H9 (cell line): ENCODE measurements around the gene CD86. TPM values are rescaled to one million over a fixed set of nuclear protein-coding genes. Genes with fewer than 3 reads are reported as not detected.
A peak's percentile ranks its signal among the peaks of the same experiment; 100 is the strongest.

Experiments used
- DNase-seq: peaks from one replicate; pipeline ENCODE4 v3.0.0-alpha.2; 2017
- H2AFZ ChIP-seq: one replicate; pipeline ENCODE4 v1.6.1; 2013; ENCODE audit warnings: mild to moderate bottlenecking, low read length, control low read depth, moderate library complexity
- H2AK5ac ChIP-seq: 2 replicates; pipeline ENCODE4 v1.6.1; 2013; ENCODE audit warnings: low read length, control low read depth, mixed read lengths; ENCODE audit not compliant: insufficient read length
- H2BK120ac ChIP-seq: one replicate; pipeline ENCODE4 v1.6.1; 2013; ENCODE audit warnings: low read depth, mild to moderate bottlenecking, low read length, control low read depth, inconsistent platforms; ENCODE audit not compliant: poor library complexity, severe bottlenecking
- H2BK12ac ChIP-seq: 2 replicates; pipeline ENCODE4 v1.6.1; 2013; ENCODE audit warnings: low read length, control low read depth, mixed read lengths, low read depth; ENCODE audit not compliant: insufficient read length
- H2BK15ac ChIP-seq: 2 replicates; pipeline ENCODE4 v1.6.1; 2013; ENCODE audit warnings: low read depth, low read length, control low read depth
- H2BK20ac ChIP-seq: one replicate; pipeline ENCODE4 v1.6.1; 2013; ENCODE audit warnings: low read depth, mild to moderate bottlenecking, low read length, control low read depth, inconsistent platforms; ENCODE audit not compliant: poor library complexity, severe bottlenecking
- H2BK5ac ChIP-seq: 2 replicates; pipeline ENCODE4 v1.6.1; 2013; ENCODE audit warnings: low read length, control low read depth, mixed read lengths; ENCODE audit not compliant: insufficient read length
- H3K14ac ChIP-seq: 2 replicates; pipeline ENCODE4 v1.6.1; 2013; ENCODE audit warnings: low read length, control low read depth; ENCODE audit not compliant: insufficient read depth
- H3K18ac ChIP-seq: 2 replicates; pipeline ENCODE4 v1.6.1; 2013; ENCODE audit warnings: low read depth, mild to moderate bottlenecking, mixed read lengths, low read length, control low read depth; ENCODE audit not compliant: insufficient read length
- H3K23ac ChIP-seq: 2 replicates; pipeline ENCODE4 v1.6.1; 2013; ENCODE audit warnings: low read length, control low read depth, mixed read lengths, low read depth; ENCODE audit not compliant: insufficient read length
- H3K23me2 ChIP-seq: 2 replicates; pipeline ENCODE4 v1.6.1; 2013; ENCODE audit warnings: low read depth, mild to moderate bottlenecking, mixed read lengths, low read length, control low read depth; ENCODE audit not compliant: insufficient read length, poor library complexity, severe bottlenecking
- H3K27ac ChIP-seq: 2 replicates; pipeline ENCODE4 v1.5.1; 2013; ENCODE audit warnings: low read length, control low read depth, mixed read lengths, low read depth; ENCODE audit not compliant: insufficient read length
- H3K27me3 ChIP-seq: 2 replicates; pipeline ENCODE4 v1.6.1; 2013; ENCODE audit warnings: low read length, control low read depth, inconsistent platforms; ENCODE audit not compliant: insufficient read depth
- H3K4ac ChIP-seq: 2 replicates; pipeline ENCODE4 v1.6.1; 2013; ENCODE audit warnings: low read depth, mild to moderate bottlenecking, control low read depth, inconsistent platforms, low read length, moderate library complexity
- H3K4me1 ChIP-seq: 2 replicates; pipeline ENCODE4 v1.6.1; 2013; ENCODE audit warnings: low read length, control low read depth, inconsistent platforms; ENCODE audit not compliant: insufficient read depth
- H3K4me2 ChIP-seq: 2 replicates; pipeline ENCODE4 v1.6.1; 2013; ENCODE audit warnings: low read length, control low read depth, mixed read lengths; ENCODE audit not compliant: insufficient read length, insufficient read depth
- H3K56ac ChIP-seq: 2 replicates; pipeline ENCODE4 v1.6.1; 2013; ENCODE audit warnings: low read depth, mild to moderate bottlenecking, mixed read lengths, low read length, control low read depth; ENCODE audit not compliant: insufficient read length
- H3K79me1 ChIP-seq: 2 replicates; pipeline ENCODE4 v1.6.1; 2013; ENCODE audit warnings: low read depth, mild to moderate bottlenecking, moderate library complexity, low read length, control low read depth, inconsistent platforms; ENCODE audit not compliant: insufficient read depth, poor library complexity, severe bottlenecking
- H3K79me2 ChIP-seq: 2 replicates; pipeline ENCODE4 v1.6.1; 2013; ENCODE audit warnings: low read length, control low read depth, inconsistent platforms; ENCODE audit not compliant: insufficient read depth
- H3K9ac ChIP-seq: 2 replicates; pipeline ENCODE4 v1.6.1; 2013; ENCODE audit warnings: low read length, control low read depth, mixed read lengths; ENCODE audit not compliant: insufficient read length; ENCODE audit errors: extremely low read depth
- H3K9me3 ChIP-seq: one replicate; pipeline ENCODE4 v1.6.1; 2013; ENCODE audit warnings: low read depth, low read length, inconsistent platforms; ENCODE audit not compliant: control insufficient read depth
- H3T11ph ChIP-seq: one replicate; pipeline ENCODE4 v1.6.1; 2013; ENCODE audit warnings: mild to moderate bottlenecking, low read length, control low read depth, inconsistent platforms
- H4K20me1 ChIP-seq: one replicate; pipeline ENCODE4 v1.6.1; 2013; ENCODE audit not compliant: control insufficient read depth, insufficient read length, insufficient read depth
- H4K5ac ChIP-seq: 2 replicates; pipeline ENCODE4 v1.6.1; 2013; ENCODE audit warnings: low read depth, mild to moderate bottlenecking, mixed read lengths, low read length, control low read depth; ENCODE audit not compliant: insufficient read length
- H4K8ac ChIP-seq: replicated peaks from 2 replicates; pipeline ENCODE4 v1.6.1; 2013; ENCODE audit warnings: low read length, control low read depth, mixed read lengths, low read depth; ENCODE audit not compliant: insufficient read length
- H4K91ac ChIP-seq: 2 replicates; pipeline ENCODE4 v1.6.1; 2013; ENCODE audit warnings: low read depth, mild to moderate bottlenecking, moderate library complexity, mixed read lengths, low read length, control low read depth; ENCODE audit not compliant: insufficient read length
- H3K27ac Mint-ChIP-seq, 3 experiments: 2 replicates in 2 of 3; 3 replicates in 1 of 3; pipeline ENCODE4 v1.8.0; 2020 to 2021; ENCODE audit warnings: mixed read lengths in 3 of 3, mild to moderate bottlenecking in 1 of 3, moderate library complexity in 1 of 3
- H3K27me3 Mint-ChIP-seq: 2 replicates; pipeline ENCODE4 v1.8.0; 2021; ENCODE audit warnings: low read depth, mild to moderate bottlenecking, moderate library complexity, mixed read lengths
- H3K36me3 Mint-ChIP-seq, 3 experiments: 2 replicates in 2 of 3; 3 replicates in 1 of 3; pipeline ENCODE4 v1.8.0; 2020 to 2021; ENCODE audit warnings: low read depth in 3 of 3, mixed read lengths in 3 of 3; ENCODE audit not compliant: insufficient read depth in 1 of 3
- H3K4me1 Mint-ChIP-seq, 2 experiments: 2 replicates each; pipeline ENCODE4 v1.8.0; 2020; ENCODE audit warnings: mixed read lengths in 2 of 2
- H3K4me3 Mint-ChIP-seq, 2 experiments: 2 replicates in 1 of 2; 3 replicates in 1 of 2; pipeline ENCODE4 v1.8.0; 2020 to 2021; ENCODE audit warnings: mild to moderate bottlenecking in 2 of 2, mixed read lengths in 2 of 2, moderate library complexity in 1 of 2
- H3K9me3 Mint-ChIP-seq, 2 experiments: 2 replicates in 1 of 2; 3 replicates in 1 of 2; pipeline ENCODE4 v1.8.0; 2020; ENCODE audit warnings: mild to moderate bottlenecking in 2 of 2, mixed read lengths in 2 of 2, moderate library complexity in 1 of 2
- CTCF ChIP-seq: fragments of 200-600 bp; sonication (generic); conservative IDR thresholded peaks from 3 replicates; pipeline ENCODE4 v1.8.0; 2021; ENCODE audit warnings: antibody characterized with exemption, mild to moderate bottlenecking
- WGBS: extraction: QIAGEN DNeasy Blood & Tissue Kit; methylation state at CpG from one replicate; pipeline ENCODE4 v1.1.7; 2013; ENCODE audit warnings: missing lambda C conversion rate, low lambda C conversion rate, mixed read lengths; ENCODE audit not compliant: insufficient read length; ENCODE audit errors: extremely low coverage; 5-methylcytosine and 5-hydroxymethylcytosine counted together
- total RNA-seq: library from RNA; stranded (reverse); gene quantifications from 2 replicates; pipeline ENCODE4 v1.2.1, GENCODE V29; 2021

CD86 gene
- total RNA-seq, 1 experiment from 2014 or later, result not detected

GRCh38 chr3:122092460-122093165, 37.5 kb downstream of the CD86 start:
- no peak overlapping the region for H3K27ac Mint-ChIP-seq
- no CpG with 5 or more reads among the region's 2 CpGs for WGBS
- H3K4ac ChIP-seq, result no peak overlapping the region
- H2BK5ac ChIP-seq, result no peak overlapping the region
- H3K4me3 Mint-ChIP-seq, result no peak overlapping the region
- H3K79me1 ChIP-seq, result no peaks in the 10 kb centered on the region
- H3K23ac ChIP-seq, result no peak overlapping the region
- no peak overlapping the region for H3K27ac ChIP-seq
- H4K5ac ChIP-seq, result no peak overlapping the region
- no peaks in the 10 kb centered on the region for H3K9me3 Mint-ChIP-seq
- no peak overlapping the region for H3K14ac ChIP-seq
- no peak overlapping the region for H2BK120ac ChIP-seq
- H4K8ac ChIP-seq, result no peak overlapping the region
- H3K36me3 Mint-ChIP-seq, result no peaks in the 10 kb centered on the region
- H3K23me2 ChIP-seq, result no peaks in the 10 kb centered on the region
- H3K27me3 Mint-ChIP-seq, result no peaks in the 10 kb centered on the region; the same call in 1 of the 2 replicates
- no peak overlapping the region for H2BK12ac ChIP-seq
- H3K4me2 ChIP-seq, result no peak overlapping the region
- H2AFZ ChIP-seq, result no peak overlapping the region
- H2BK20ac ChIP-seq, result no peak overlapping the region
- H4K20me1 ChIP-seq, result no peaks in the 10 kb centered on the region
- no peak overlapping the region for H3K56ac ChIP-seq
- no peak overlapping the region for H2AK5ac ChIP-seq
- H4K91ac ChIP-seq, result no peak overlapping the region
- H3K4me1 Mint-ChIP-seq, result no peaks in the 10 kb centered on the region
- H3T11ph ChIP-seq, result no peak overlapping the region
- peak; percentile 64 for TF ChIP-seq CTCF
- no peak overlapping the region for H3K18ac ChIP-seq
- H2BK15ac ChIP-seq, result no peak overlapping the region
- no peaks in the 10 kb centered on the region for H3K27me3 ChIP-seq
- peak; percentile 41 for DNase-seq
- H3K9ac ChIP-seq, result no peak overlapping the region
- no peaks in the 10 kb centered on the region for H3K79me2 ChIP-seq
- H3K9me3 ChIP-seq, result no peaks in the 10 kb centered on the region
- no peaks in the 10 kb centered on the region for H3K4me1 ChIP-seq
